Measurements from ENCODE around the gene FKRP. TPM values are rescaled to one million over a fixed set of nuclear protein-coding genes. Genes with fewer than 3 reads are reported as not detected.
A peak's percentile ranks its signal among the peaks of the same experiment; 100 is the strongest.
"Not testable (repeated sequence)": the region's sequence is repeated elsewhere in the genome, so short reads cannot be mapped to it uniquely, and the experiment has no call there.

Gene FKRP
- total RNA-seq, 2 donors from 2014 or later = 8.4 to 10.4 TPM

GRCh38 chr19:46700704-46701103, 45.2 kb upstream of the FKRP start:
- Histone ChIP-seq H3K9ac (ENCODE audit: low read depth in 2 of 2, low read length in 2 of 2) (no peak overlapping the region), H3K4me1 (no peaks in the 10 kb centered on the region), H3K36me3 (peaks cover 25% of the 10 kb centered on the region), H3K9me3 (no peaks in the 10 kb centered on the region), H3K27ac (no peak overlapping the region), H3K27me3 (no peaks in the 10 kb centered on the region), H3K4me3 (no peak overlapping the region)
- no peak for TF ChIP-seq CTCF (IDR thresholded peaks at IDR 0.05)
- no peak for DNase-seq
- intact Hi-C loops (cut with DNase I) = no loop called here

GRCh38 chr19:46704379-46705076, 41.3 kb upstream of the FKRP start:
- intact Hi-C loops (cut with DNase I) = no loop called here
- Histone ChIP-seq H3K27me3 (no peaks in the 10 kb centered on the region), H3K9me3 (no peaks in the 10 kb centered on the region), H3K27ac (no peak overlapping the region), H3K9ac (ENCODE audit: low read depth in 2 of 2, low read length in 2 of 2) (no peak overlapping the region), H3K4me1 (no peaks in the 10 kb centered on the region), H3K36me3 (peaks cover 20% of the 10 kb centered on the region), H3K4me3 (no peak overlapping the region)
- peak; percentile 93 for TF ChIP-seq CTCF (IDR thresholded peaks at IDR 0.05)
- peak; percentile 88 for DNase-seq

GRCh38 chr19:46710687-46711086, 35.2 kb upstream of the FKRP start:
- no peak for DNase-seq
- H3K27me3 ChIP-seq = no peaks in the 10 kb centered on the region
- H3K9me3 ChIP-seq = no peaks in the 10 kb centered on the region
- TF ChIP-seq CTCF (IDR thresholded peaks at IDR 0.05) = no peak
- no peak overlapping the region for H3K4me3 ChIP-seq
- no peaks in the 10 kb centered on the region for H3K36me3 ChIP-seq
- intact Hi-C loops (cut with DNase I) = no loop called here
- no peak overlapping the region for H3K9ac ChIP-seq (ENCODE audit: low read depth in 2 of 2, low read length in 2 of 2)
- H3K4me1 ChIP-seq = peaks cover 6% of the 10 kb centered on the region
- no peak overlapping the region for H3K27ac ChIP-seq

GRCh38 chr19:46712768-46713338, 33.0 kb upstream of the FKRP start:
- H3K9ac ChIP-seq (ENCODE audit: low read depth in 2 of 2, low read length in 2 of 2); H3K36me3 ChIP-seq; H3K4me3 ChIP-seq; H3K9me3 ChIP-seq; H3K27me3 ChIP-seq; H3K4me1 ChIP-seq; DNase-seq; intact Hi-C loops (cut with DNase I): not testable (repeated sequence)
- peak overlapping the region; percentile 79 for H3K27ac ChIP-seq

- Histone ChIP-seq H3K9ac (ENCODE audit: low read depth in 2 of 2, low read length in 2 of 2) (peak overlapping the region; percentile 58 to 90), H3K4me3 (peak overlapping the region; percentile 82), H3K27me3 (no peaks in the 10 kb centered on the region), H3K9me3 (no peaks in the 10 kb centered on the region), H3K27ac (peak overlapping the region; percentile 79), H3K4me1 (peaks cover 10% of the 10 kb centered on the region), H3K36me3 (no peaks in the 10 kb centered on the region)
- no peak for TF ChIP-seq CTCF (IDR thresholded peaks at IDR 0.05)
- DNase-seq = peak; percentile 99
- intact Hi-C loops (cut with DNase I) = no loop called here
These were observed 31.9 kb upstream of the FKRP start for GRCh38 chr19:46713781-46714443.

Measured in colonic mucosa (tissue), 4 donors.